Fibroblast of mammary gland (primary cell): Measurements from ENCODE around the gene MARCHF2.

Source experiments
- DNase-seq: peaks from one replicate; pipeline ENCODE4 v3.0.0-alpha.2; 2010; ENCODE audit warnings: low read depth
- H3K4me3 ChIP-seq: 2 replicates; pipeline ENCODE4 v1.5.1; 2011; ENCODE audit warnings: low read depth, mild to moderate bottlenecking, low read length, moderate library complexity; ENCODE audit not compliant: control insufficient read depth
- TF ChIP-seq, protein P1 (sequence below): conservative IDR thresholded peaks from 2 replicates; pipeline ENCODE4 v1.5.1; 2011; ENCODE audit warnings: low read depth, low read length, inconsistent platforms; ENCODE audit not compliant: control insufficient read depth, insufficient read depth

The MARCHF2 gene

DNA sequence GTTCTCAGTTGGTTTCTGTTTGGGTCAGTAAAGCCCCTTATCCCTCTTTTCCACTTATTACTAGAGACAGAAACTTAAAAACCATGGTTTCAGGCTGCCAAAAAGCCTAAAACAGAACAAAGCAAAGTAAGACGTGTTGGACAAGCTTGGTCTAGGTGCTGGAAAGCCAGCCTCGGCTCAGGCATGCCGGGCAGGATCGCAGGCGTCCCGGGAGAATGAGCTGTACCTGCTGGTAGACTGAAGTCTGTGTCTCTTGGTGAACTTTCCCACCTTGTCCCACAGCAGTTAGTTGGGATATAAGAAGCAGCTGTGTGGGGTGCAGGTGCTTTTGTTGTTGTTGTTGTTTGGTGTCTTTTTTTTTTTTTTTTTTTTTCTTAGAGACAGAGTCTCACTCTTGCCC lies 68.5 kb downstream of the MARCHF2 start:
- no peak for DNase-seq
- H3K4me3 ChIP-seq = no peak overlapping the region
- TF ChIP-seq, protein P1, sequence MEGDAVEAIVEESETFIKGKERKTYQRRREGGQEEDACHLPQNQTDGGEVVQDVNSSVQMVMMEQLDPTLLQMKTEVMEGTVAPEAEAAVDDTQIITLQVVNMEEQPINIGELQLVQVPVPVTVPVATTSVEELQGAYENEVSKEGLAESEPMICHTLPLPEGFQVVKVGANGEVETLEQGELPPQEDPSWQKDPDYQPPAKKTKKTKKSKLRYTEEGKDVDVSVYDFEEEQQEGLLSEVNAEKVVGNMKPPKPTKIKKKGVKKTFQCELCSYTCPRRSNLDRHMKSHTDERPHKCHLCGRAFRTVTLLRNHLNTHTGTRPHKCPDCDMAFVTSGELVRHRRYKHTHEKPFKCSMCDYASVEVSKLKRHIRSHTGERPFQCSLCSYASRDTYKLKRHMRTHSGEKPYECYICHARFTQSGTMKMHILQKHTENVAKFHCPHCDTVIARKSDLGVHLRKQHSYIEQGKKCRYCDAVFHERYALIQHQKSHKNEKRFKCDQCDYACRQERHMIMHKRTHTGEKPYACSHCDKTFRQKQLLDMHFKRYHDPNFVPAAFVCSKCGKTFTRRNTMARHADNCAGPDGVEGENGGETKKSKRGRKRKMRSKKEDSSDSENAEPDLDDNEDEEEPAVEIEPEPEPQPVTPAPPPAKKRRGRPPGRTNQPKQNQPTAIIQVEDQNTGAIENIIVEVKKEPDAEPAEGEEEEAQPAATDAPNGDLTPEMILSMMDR = no peak

DNA sequence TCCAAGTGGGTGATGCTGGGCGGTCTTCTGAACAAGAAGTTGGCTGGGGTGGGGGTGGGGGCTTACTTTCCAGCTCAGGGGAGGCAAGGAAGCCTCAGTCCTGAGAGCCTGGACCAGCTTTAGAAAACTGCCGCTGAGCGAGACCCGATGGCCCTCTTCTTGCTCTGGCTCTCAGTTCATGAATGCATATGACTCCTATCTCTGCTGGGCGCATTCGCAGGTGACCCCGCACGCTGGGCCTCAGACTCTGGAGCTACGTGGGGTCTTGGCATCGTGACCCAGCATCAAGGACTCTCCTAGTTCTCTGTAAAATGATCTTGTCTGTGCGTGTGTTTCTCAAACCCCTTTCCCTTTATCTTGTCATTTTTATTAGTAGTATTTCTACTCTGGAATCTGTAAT lies 69.6 kb downstream of the MARCHF2 start:
- DNase-seq = no peak
- TF ChIP-seq, protein P1 = no peak
- no peak overlapping the region for H3K4me3 ChIP-seq

DNA sequence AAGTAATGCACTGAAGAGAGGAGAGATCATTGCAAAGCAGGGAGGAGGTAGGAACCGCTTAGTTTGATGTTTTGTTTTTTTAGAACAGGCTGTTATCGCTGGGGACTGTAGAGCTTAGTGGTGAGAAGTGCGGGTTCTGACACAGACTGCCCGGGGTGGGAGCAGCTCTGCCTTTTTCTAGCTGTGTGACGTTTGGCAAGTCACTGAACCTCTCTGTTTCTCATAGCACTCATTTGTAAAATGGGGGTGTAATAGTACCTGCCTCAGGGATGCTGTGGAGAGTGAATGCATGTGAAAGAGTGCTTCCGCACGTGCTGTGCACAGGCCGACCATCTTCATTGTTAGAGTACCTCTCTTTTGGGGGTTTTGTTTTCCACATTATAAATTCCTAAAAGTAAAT lies 70.1 kb downstream of the MARCHF2 start:
- TF ChIP-seq, protein P1 = no peak
- no peak overlapping the region for H3K4me3 ChIP-seq
- DNase-seq = no peak

DNA sequence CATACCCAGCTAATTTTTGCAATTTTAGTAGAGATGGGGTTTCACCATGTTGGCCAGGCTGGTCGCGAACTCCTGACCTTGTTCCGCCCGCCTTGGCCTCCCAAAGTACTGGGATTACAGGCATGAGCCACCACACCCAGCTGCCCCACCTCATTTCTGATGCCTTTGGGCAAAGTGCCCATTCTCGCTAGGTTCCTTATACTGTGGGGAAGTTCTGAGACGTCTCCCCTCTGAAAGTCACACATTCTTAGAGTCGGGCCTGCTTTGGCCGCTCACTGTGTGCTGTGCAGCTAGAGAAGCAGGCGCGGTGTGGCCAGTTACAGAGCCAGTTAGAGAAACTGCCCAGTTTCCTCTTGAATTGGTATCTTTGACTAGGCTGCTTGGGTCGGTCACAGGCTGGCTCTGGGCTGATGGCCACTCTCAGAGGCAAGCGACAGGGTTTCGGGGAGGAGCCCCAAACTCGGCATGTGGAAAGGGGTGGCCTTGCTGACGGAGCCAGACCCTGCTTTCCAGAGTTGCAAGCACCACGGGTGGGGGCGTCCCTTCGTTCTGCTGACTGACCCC lies 71.3 kb downstream of the MARCHF2 start:
- H3K4me3 ChIP-seq = no peak overlapping the region
- no peak for DNase-seq
- TF ChIP-seq, protein P1 = no peak

DNA sequence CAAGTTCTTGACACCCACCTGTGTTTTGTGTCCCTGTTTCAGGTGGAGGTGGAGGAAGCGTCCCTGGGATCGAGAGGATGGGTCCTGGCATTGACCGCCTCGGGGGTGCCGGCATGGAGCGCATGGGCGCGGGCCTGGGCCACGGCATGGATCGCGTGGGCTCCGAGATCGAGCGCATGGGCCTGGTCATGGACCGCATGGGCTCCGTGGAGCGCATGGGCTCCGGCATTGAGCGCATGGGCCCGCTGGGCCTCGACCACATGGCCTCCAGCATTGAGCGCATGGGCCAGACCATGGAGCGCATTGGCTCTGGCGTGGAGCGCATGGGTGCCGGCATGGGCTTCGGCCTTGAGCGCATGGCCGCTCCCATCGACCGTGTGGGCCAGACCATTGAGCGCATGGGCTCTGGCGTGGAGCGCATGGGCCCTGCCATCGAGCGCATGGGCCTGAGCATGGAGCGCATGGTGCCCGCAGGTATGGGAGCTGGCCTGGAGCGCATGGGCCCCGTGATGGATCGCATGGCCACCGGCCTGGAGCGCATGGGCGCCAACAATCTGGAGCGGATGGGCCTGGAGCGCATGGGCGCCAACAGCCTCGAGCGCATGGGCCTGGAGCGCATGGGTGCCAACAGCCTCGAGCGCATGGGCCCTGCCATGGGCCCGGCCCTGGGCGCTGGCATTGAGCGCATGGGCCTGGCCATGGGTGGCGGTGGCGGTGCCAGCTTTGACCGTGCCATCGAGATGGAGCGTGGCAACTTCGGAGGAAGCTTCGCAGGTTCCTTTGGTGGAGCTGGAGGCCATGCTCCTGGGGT lies 72.7 kb downstream of the MARCHF2 start:
- no peak overlapping the region for H3K4me3 ChIP-seq
- TF ChIP-seq, protein P1 = no peak
- DNase-seq = no peak

DNA sequence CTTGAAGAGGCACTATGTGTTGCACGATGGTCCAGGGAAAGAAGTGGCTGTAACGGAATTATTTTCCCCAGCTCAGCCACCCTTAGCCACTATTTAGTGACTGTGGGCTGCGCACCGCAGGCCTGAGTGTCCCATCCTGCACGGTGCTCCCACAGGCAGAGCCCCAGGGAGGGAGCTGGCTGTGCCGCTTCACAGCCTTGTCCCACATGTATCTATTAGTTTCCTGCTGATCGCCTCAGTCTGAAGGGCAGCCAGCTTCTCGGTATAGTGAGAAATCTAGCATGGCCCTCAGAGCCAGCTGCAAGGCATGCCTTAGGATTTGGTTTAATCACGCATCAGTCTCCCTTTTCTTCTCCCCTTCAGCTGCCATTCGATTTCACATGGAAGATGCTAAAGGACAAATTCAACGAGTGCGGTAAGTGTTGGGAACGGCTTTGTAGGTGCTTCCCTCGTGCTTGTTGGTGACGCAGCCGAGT lies 73.6 kb downstream of the MARCHF2 start:
- no peak for DNase-seq
- H3K4me3 ChIP-seq = no peak overlapping the region
- TF ChIP-seq, protein P1 = no peak
